IPS-15b (cell line): Measurements from ENCODE around the gene SMIM36.

Experiments used
- H3K27me3 ChIP-seq: one replicate; pipeline ENCODE4 v1.6.1; 2013; ENCODE audit warnings: low read length; ENCODE audit not compliant: control insufficient read depth, insufficient read depth
- H3K36me3 ChIP-seq: one replicate; pipeline ENCODE4 v1.6.1; 2013; ENCODE audit warnings: low read length; ENCODE audit not compliant: control insufficient read depth, insufficient read depth
- H3K4me1 ChIP-seq: one replicate; pipeline ENCODE4 v1.6.1; 2013; ENCODE audit warnings: mild to moderate bottlenecking, low read length; ENCODE audit not compliant: control insufficient read depth, insufficient read depth
- H3K4me3 ChIP-seq: one replicate; pipeline ENCODE4 v1.5.1; 2013; ENCODE audit warnings: low read depth, low read length
- H3K9ac ChIP-seq: one replicate; pipeline ENCODE4 v1.6.1; 2013; ENCODE audit warnings: low read depth, mild to moderate bottlenecking, low read length
- H3K9me3 ChIP-seq: one replicate; pipeline ENCODE4 v1.6.1; 2013; ENCODE audit warnings: mild to moderate bottlenecking, low read length; ENCODE audit not compliant: control insufficient read depth, insufficient read depth

Gene SMIM36

DNA sequence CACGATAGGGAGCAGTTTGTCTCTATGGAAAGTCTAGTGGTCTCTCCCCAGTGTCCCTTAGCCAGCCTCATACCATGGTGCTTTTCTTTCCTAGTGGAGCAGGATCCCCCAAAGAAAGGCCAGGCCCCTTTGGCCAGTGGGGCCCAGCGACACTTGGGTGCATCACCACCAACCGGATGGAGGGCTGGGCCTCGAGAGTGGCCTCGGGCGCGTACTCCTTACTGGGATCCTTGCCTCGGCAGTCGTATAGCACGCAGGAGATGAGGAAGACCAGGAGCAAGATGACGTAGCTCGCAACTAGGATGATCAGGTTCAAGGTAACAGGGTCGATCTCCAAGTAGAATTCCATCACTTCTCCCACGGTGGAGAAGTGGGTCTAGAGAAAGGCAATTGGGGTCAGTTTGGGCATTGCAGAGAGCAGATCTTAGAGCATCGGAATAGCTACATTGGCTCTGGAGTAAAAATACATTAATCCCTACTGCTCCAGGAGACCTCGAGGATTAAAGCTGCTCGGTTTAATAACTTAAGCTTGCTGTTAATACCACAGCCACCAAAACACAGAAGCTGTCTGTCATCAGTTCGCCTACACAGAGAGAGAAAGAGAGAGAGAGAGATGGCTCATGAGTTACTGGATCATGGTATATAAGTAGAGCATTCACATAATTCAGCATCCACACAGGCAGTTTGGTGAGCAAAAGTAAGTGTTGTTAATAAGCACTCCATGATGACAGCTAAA is at the start of gene SMIM36:
Gene SMIM36 (minus strand): TSS at position 467 of the 736 bp plus-strand sequence.
- H3K9me3 ChIP-seq, result no peaks in the 10 kb centered on the region
- H3K36me3 ChIP-seq, result no peaks in the 10 kb centered on the region
- H3K4me3 ChIP-seq, result no peak within 1 kb of the TSS
- no peaks in the 10 kb centered on the region for H3K27me3 ChIP-seq
- H3K9ac ChIP-seq, result no peak within 1 kb of the TSS
- no peaks in the 10 kb centered on the region for H3K4me1 ChIP-seq

GRCh38 chr17:55555772-55556171 is 44.5 kb upstream of the SMIM36 start:
- H3K4me3 ChIP-seq, result no peak overlapping the region
- no peaks in the 10 kb centered on the region for H3K27me3 ChIP-seq
- H3K9ac ChIP-seq, result no peak overlapping the region
- H3K4me1 ChIP-seq, result peaks cover 6% of the 10 kb centered on the region
- no peaks in the 10 kb centered on the region for H3K36me3 ChIP-seq
- no peaks in the 10 kb centered on the region for H3K9me3 ChIP-seq

- Histone ChIP-seq H3K9me3 (no peaks in the 10 kb centered on the region), H3K9ac (no peak overlapping the region), H3K27me3 (no peaks in the 10 kb centered on the region), H3K4me1 (peaks cover 6% of the 10 kb centered on the region), H3K4me3 (no peak overlapping the region), H3K36me3 (no peaks in the 10 kb centered on the region)
These were observed 37.9 kb upstream of the SMIM36 start for GRCh38 chr17:55549140-55549539.

GRCh38 chr17:55546991-55547664 is 35.9 kb upstream of the SMIM36 start:
- H3K4me3 ChIP-seq, result no peak overlapping the region
- H3K9ac ChIP-seq, result no peak overlapping the region
- H3K36me3 ChIP-seq, result no peaks in the 10 kb centered on the region
- H3K4me1 ChIP-seq, result peaks cover under 1% of the 10 kb centered on the region
- H3K27me3 ChIP-seq, result no peaks in the 10 kb centered on the region
- no peaks in the 10 kb centered on the region for H3K9me3 ChIP-seq

DNA sequence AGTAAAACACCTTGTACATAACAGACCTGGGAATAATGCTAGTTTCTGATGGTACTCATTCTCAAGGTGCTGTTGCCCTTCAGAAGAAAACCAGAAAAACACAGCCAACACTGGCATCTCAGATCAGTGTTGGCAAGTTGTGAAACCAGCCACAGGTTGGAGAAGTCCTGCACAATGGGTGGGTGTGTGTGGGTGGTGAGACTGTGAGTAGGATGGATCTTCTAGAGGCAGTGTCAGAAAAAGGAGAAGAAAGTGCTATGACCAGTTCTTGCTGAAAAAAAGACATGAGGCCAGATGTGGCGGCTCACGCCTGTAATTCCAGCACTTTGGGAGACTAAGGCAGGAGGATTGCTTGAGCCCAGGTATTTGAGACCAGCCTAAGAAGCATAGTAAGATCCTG is 35.2 kb upstream of the SMIM36 start:
- Histone ChIP-seq H3K9me3 (no peaks in the 10 kb centered on the region), H3K36me3 (no peaks in the 10 kb centered on the region), H3K9ac (no peak overlapping the region), H3K4me1 (no peaks in the 10 kb centered on the region), H3K27me3 (no peaks in the 10 kb centered on the region), H3K4me3 (no peak overlapping the region)

DNA sequence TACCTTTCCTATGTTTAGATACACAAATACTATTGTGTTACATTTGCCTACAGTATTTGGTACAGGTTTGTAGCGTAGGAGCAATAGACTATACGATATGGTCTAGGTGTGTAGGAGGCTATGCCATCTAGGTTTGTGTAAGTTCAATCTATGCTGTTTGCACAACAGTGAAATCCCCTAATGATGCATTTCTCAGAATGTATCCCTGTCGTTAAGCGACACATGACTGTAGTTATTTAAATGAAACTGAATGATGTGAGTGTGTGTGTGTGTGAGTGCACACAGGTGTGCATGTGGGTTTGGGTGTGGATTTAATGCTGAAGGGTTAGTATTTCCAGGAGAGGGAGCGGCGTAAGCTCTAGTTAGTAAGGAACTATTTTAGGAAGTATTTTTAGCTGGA is 34.6 kb upstream of the SMIM36 start:
- H3K27me3 ChIP-seq, result no peaks in the 10 kb centered on the region
- no peak overlapping the region for H3K9ac ChIP-seq
- no peak overlapping the region for H3K4me3 ChIP-seq
- H3K4me1 ChIP-seq, result no peaks in the 10 kb centered on the region
- no peaks in the 10 kb centered on the region for H3K36me3 ChIP-seq
- no peaks in the 10 kb centered on the region for H3K9me3 ChIP-seq

DNA sequence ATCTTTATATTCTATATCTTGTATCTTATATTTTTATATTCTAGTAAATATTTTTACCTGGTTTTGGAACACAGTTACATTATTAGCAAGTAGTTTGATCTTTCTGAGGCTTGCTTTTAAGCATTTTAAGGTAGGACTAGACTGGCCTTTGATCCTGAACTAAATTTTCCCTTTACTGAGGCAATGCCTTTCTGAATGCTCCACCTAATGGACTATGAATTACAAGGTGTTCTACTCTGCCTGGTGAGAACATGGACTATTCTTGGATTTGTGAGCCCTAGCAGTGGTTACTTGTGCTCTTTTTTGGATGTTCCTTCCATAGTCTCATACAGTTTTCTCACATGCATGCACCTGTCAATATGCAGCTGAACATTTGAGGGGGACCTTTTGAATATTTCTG is 32.5 kb upstream of the SMIM36 start:
- no peak overlapping the region for H3K9ac ChIP-seq
- H3K4me1 ChIP-seq, result no peaks in the 10 kb centered on the region
- no peaks in the 10 kb centered on the region for H3K9me3 ChIP-seq
- no peak overlapping the region for H3K4me3 ChIP-seq
- H3K27me3 ChIP-seq, result no peaks in the 10 kb centered on the region
- H3K36me3 ChIP-seq, result no peaks in the 10 kb centered on the region

GRCh38 chr17:55540414-55541091 is 29.3 kb upstream of the SMIM36 start:
- H3K4me1 ChIP-seq, result no peaks in the 10 kb centered on the region
- no peaks in the 10 kb centered on the region for H3K36me3 ChIP-seq
- H3K9ac ChIP-seq, result no peak overlapping the region
- H3K4me3 ChIP-seq, result no peak overlapping the region
- H3K27me3 ChIP-seq, result no peaks in the 10 kb centered on the region
- no peaks in the 10 kb centered on the region for H3K9me3 ChIP-seq

DNA sequence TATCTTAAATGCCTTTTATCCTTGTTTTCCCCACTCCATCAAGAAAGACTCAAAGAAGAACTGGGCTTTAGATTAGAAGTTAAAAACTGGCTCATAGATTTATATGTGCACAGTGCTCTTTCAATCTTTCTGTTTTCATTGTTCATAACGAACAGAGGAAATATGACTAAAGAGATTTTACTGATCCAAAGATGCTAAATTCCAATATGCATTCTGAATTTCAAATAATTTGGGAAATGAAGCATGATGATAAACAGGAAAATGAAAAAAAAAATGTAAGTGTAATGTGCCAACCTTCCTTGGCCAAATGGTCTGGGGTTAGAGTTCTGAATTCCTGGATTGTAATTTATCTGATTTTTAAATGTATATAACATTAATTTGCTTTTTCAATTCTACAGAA is 25.0 kb upstream of the SMIM36 start:
- no peaks in the 10 kb centered on the region for H3K4me1 ChIP-seq
- no peak overlapping the region for H3K4me3 ChIP-seq
- H3K36me3 ChIP-seq, result no peaks in the 10 kb centered on the region
- no peaks in the 10 kb centered on the region for H3K27me3 ChIP-seq
- H3K9me3 ChIP-seq, result no peaks in the 10 kb centered on the region
- H3K9ac ChIP-seq, result no peak overlapping the region

GRCh38 chr17:55533608-55534007 is 22.4 kb upstream of the SMIM36 start:
- no peak overlapping the region for H3K9ac ChIP-seq
- no peaks in the 10 kb centered on the region for H3K27me3 ChIP-seq
- H3K4me1 ChIP-seq, result no peaks in the 10 kb centered on the region
- H3K36me3 ChIP-seq, result no peaks in the 10 kb centered on the region
- H3K9me3 ChIP-seq, result no peaks in the 10 kb centered on the region
- H3K4me3 ChIP-seq, result no peak overlapping the region

GRCh38 chr17:55532670-55533069 is 21.4 kb upstream of the SMIM36 start:
- Histone ChIP-seq H3K27me3 (no peaks in the 10 kb centered on the region), H3K4me3 (no peak overlapping the region), H3K4me1 (no peaks in the 10 kb centered on the region), H3K9ac (no peak overlapping the region), H3K9me3 (no peaks in the 10 kb centered on the region), H3K36me3 (no peaks in the 10 kb centered on the region)
